ENCODE data around the gene CACNG5. TPM values are rescaled to one million over a fixed set of nuclear protein-coding genes. Genes with fewer than 3 reads are reported as not detected.

CACNG5 gene
- total RNA-seq, 2 experiments from 2014 or later, result not detected

GRCh38 chr17:66831383-66832210 is 3.3 kb upstream of the CACNG5 start:
- H3K9me3 Mint-ChIP-seq, result no peaks in the 10 kb centered on the region
- H3K27ac Mint-ChIP-seq, result no peak overlapping the region
- no peak overlapping the region for H3K4me3 Mint-ChIP-seq
- no peak for DNase-seq
- no peaks in the 10 kb centered on the region for H3K36me3 Mint-ChIP-seq (ENCODE audit: low read depth)
- CTCF ChIA-PET, result no interaction called here
- H3K27me3 Mint-ChIP-seq, result peaks cover 67% of the 10 kb centered on the region
- POLR2A ChIA-PET, result no interaction called here
- H3K4me1 Mint-ChIP-seq, result peaks cover 4% of the 10 kb centered on the region

- no peak overlapping the region for H3K27ac Mint-ChIP-seq
- ChIA-PET CTCF (interaction anchor here (0.6 kb wide), 1 partner anchor 238 kb away, joined by 3 read pairs; no protein-coding TSS in a partner anchor), POLR2A (no interaction called here)
- peaks cover 4% of the 10 kb centered on the region for H3K4me1 Mint-ChIP-seq
- no peak for DNase-seq
- no peaks in the 10 kb centered on the region for H3K9me3 Mint-ChIP-seq
- no peak overlapping the region for H3K4me3 Mint-ChIP-seq
- H3K27me3 Mint-ChIP-seq, result peaks cover 73% of the 10 kb centered on the region
- H3K36me3 Mint-ChIP-seq (ENCODE audit: low read depth), result no peaks in the 10 kb centered on the region
Observed at GRCh38 chr17:66833201-66833600, 1.7 kb upstream of the CACNG5 start.

GRCh38 chr17:66834426-66834918 is 445 bp upstream of the CACNG5 start:
- ChIA-PET POLR2A (no interaction called here), CTCF (no interaction called here)
- Mint-ChIP-seq H3K4me3 (no peak overlapping the region), H3K9me3 (no peaks in the 10 kb centered on the region), H3K27ac (no peak overlapping the region), H3K27me3 (peaks cover 63% of the 10 kb centered on the region), H3K4me1 (peaks cover 4% of the 10 kb centered on the region), H3K36me3 (ENCODE audit: low read depth) (no peaks in the 10 kb centered on the region)
- no peak for DNase-seq

GRCh38 chr17:66835476-66835875 is 559 bp downstream of the CACNG5 start:
- DNase-seq, result no peak

GRCh38 chr17:66836063-66837005 is 1.4 kb downstream of the CACNG5 start:
- peaks cover 49% of the 10 kb centered on the region for H3K27me3 Mint-ChIP-seq
- CTCF ChIA-PET, result no interaction called here
- no peaks in the 10 kb centered on the region for H3K9me3 Mint-ChIP-seq
- no peak overlapping the region for H3K27ac Mint-ChIP-seq
- H3K4me1 Mint-ChIP-seq, result no peaks in the 10 kb centered on the region
- H3K4me3 Mint-ChIP-seq, result no peak overlapping the region
- no peak for DNase-seq
- no peaks in the 10 kb centered on the region for H3K36me3 Mint-ChIP-seq (ENCODE audit: low read depth)
- POLR2A ChIA-PET, result no interaction called here

More at GRCh38 chr17:66835476-66835875, 559 bp downstream of the CACNG5 start:
- POLR2A ChIA-PET, result no interaction called here
- Mint-ChIP-seq H3K4me1 (no peaks in the 10 kb centered on the region), H3K27me3 (peaks cover 55% of the 10 kb centered on the region), H3K4me3 (no peak overlapping the region), H3K36me3 (ENCODE audit: low read depth) (no peaks in the 10 kb centered on the region), H3K27ac (no peak overlapping the region), H3K9me3 (no peaks in the 10 kb centered on the region)
- CTCF ChIA-PET, result no interaction called here

GRCh38 chr17:66837226-66837625 is 2.3 kb downstream of the CACNG5 start:
- ChIA-PET POLR2A (no interaction called here), CTCF (no interaction called here)
- Mint-ChIP-seq H3K36me3 (ENCODE audit: low read depth) (no peaks in the 10 kb centered on the region), H3K27ac (no peak overlapping the region), H3K4me1 (no peaks in the 10 kb centered on the region), H3K4me3 (no peak overlapping the region), H3K9me3 (no peaks in the 10 kb centered on the region), H3K27me3 (peaks cover 42% of the 10 kb centered on the region)
- DNase-seq, result no peak

GRCh38 chr17:66837885-66838665 is 3.2 kb downstream of the CACNG5 start:
- ChIA-PET POLR2A (no interaction called here), CTCF (no interaction called here)
- Mint-ChIP-seq H3K27me3 (peaks cover 39% of the 10 kb centered on the region), H3K4me1 (no peaks in the 10 kb centered on the region), H3K4me3 (no peak overlapping the region), H3K9me3 (no peaks in the 10 kb centered on the region), H3K27ac (no peak overlapping the region), H3K36me3 (ENCODE audit: low read depth) (no peaks in the 10 kb centered on the region)
- no peak for DNase-seq

GRCh38 chr17:66839616-66840015 is 4.7 kb downstream of the CACNG5 start:
- peaks cover 27% of the 10 kb centered on the region for H3K27me3 Mint-ChIP-seq
- H3K36me3 Mint-ChIP-seq (ENCODE audit: low read depth), result no peaks in the 10 kb centered on the region
- H3K27ac Mint-ChIP-seq, result no peak overlapping the region
- H3K9me3 Mint-ChIP-seq, result no peaks in the 10 kb centered on the region
- H3K4me1 Mint-ChIP-seq, result no peaks in the 10 kb centered on the region
- ChIA-PET CTCF (no interaction called here), POLR2A (no interaction called here)
- H3K4me3 Mint-ChIP-seq, result no peak overlapping the region
- no peak for DNase-seq

- CTCF ChIA-PET, result no interaction called here
Observed at GRCh38 chr17:66840061-66840460, 5.1 kb downstream of the CACNG5 start.

GRCh38 chr17:66841328-66841727 is 6.4 kb downstream of the CACNG5 start:
- Mint-ChIP-seq H3K9me3 (peaks cover 2% of the 10 kb centered on the region), H3K27ac (no peak overlapping the region), H3K4me1 (no peaks in the 10 kb centered on the region), H3K27me3 (peaks cover 15% of the 10 kb centered on the region), H3K36me3 (ENCODE audit: low read depth) (no peaks in the 10 kb centered on the region), H3K4me3 (no peak overlapping the region)
- ChIA-PET CTCF (no interaction called here), POLR2A (no interaction called here)
- no peak for DNase-seq

More at GRCh38 chr17:66840061-66840460, 5.1 kb downstream of the CACNG5 start:
- no peaks in the 10 kb centered on the region for H3K36me3 Mint-ChIP-seq (ENCODE audit: low read depth)
- H3K4me3 Mint-ChIP-seq, result no peak overlapping the region
- H3K27ac Mint-ChIP-seq, result no peak overlapping the region
- H3K27me3 Mint-ChIP-seq, result peaks cover 26% of the 10 kb centered on the region
- no peaks in the 10 kb centered on the region for H3K9me3 Mint-ChIP-seq
- no peak for DNase-seq
- H3K4me1 Mint-ChIP-seq, result no peaks in the 10 kb centered on the region
- POLR2A ChIA-PET, result no interaction called here

GRCh38 chr17:66841744-66842143 is 6.8 kb downstream of the CACNG5 start:
- ChIA-PET POLR2A (no interaction called here), CTCF (no interaction called here)
- DNase-seq, result no peak
- Mint-ChIP-seq H3K36me3 (ENCODE audit: low read depth) (no peaks in the 10 kb centered on the region), H3K4me1 (no peaks in the 10 kb centered on the region), H3K9me3 (peaks cover 5% of the 10 kb centered on the region), H3K4me3 (no peak overlapping the region), H3K27me3 (peaks cover 10% of the 10 kb centered on the region), H3K27ac (no peak overlapping the region)

- no peak overlapping the region for H3K4me3 Mint-ChIP-seq
- no peaks in the 10 kb centered on the region for H3K36me3 Mint-ChIP-seq (ENCODE audit: low read depth)
- H3K9me3 Mint-ChIP-seq, result peaks cover 5% of the 10 kb centered on the region
- ChIA-PET POLR2A (no interaction called here), CTCF (no interaction called here)
- no peaks in the 10 kb centered on the region for H3K4me1 Mint-ChIP-seq
- peaks cover 5% of the 10 kb centered on the region for H3K27me3 Mint-ChIP-seq
- H3K27ac Mint-ChIP-seq, result no peak overlapping the region
- no peak for DNase-seq
Observed at GRCh38 chr17:66842505-66842904, 7.6 kb downstream of the CACNG5 start.

- Mint-ChIP-seq H3K27me3 (peaks cover 3% of the 10 kb centered on the region), H3K4me3 (no peak overlapping the region), H3K27ac (no peak overlapping the region), H3K9me3 (peaks cover 5% of the 10 kb centered on the region), H3K36me3 (ENCODE audit: low read depth) (no peaks in the 10 kb centered on the region), H3K4me1 (no peaks in the 10 kb centered on the region)
- ChIA-PET CTCF (no interaction called here), POLR2A (no interaction called here)
- no peak for DNase-seq
Observed at GRCh38 chr17:66842959-66843358, 8.0 kb downstream of the CACNG5 start.

Data from activated CD4-positive, alpha-beta memory T cell treated with anti-CD3 and anti-CD28 coated beads, Interleukin-2, amount 10 ng/mL, durations not matched to agents 7 days and 5 days (primary cell).